ENCODE measurements around the gene PTPRF. TPM values are rescaled to one million over a fixed set of nuclear protein-coding genes. Genes with fewer than 3 reads are reported as not detected.
"Not testable (repeated sequence)": the region's sequence is repeated elsewhere in the genome, so short reads cannot be mapped to it uniquely, and the experiment has no call there.

PTPRF gene
- total RNA-seq, 2 donors from 2014 or later: 37.4 to 63.1 TPM

DNA sequence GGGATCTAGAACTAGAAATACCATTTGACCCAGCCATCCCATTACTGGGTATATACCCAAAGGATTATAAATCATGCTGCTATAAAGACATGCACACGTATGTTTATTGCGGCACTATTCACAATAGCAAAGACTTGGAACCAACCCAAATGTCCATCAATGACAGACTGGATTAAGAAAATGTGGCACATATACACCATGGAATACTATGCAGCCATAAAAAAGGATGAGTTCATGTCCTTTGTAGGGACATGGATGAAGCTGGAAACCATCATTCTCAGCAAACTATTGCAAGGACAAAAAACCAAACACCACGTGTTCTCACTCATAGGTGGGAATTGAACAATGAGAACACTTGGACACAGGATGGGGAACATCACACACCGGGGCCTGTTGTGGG is 107.7 kb downstream of the PTPRF start:
- intact Hi-C loops (cut with DNase I); ATAC-seq; DNase-seq: not testable (repeated sequence)

DNA sequence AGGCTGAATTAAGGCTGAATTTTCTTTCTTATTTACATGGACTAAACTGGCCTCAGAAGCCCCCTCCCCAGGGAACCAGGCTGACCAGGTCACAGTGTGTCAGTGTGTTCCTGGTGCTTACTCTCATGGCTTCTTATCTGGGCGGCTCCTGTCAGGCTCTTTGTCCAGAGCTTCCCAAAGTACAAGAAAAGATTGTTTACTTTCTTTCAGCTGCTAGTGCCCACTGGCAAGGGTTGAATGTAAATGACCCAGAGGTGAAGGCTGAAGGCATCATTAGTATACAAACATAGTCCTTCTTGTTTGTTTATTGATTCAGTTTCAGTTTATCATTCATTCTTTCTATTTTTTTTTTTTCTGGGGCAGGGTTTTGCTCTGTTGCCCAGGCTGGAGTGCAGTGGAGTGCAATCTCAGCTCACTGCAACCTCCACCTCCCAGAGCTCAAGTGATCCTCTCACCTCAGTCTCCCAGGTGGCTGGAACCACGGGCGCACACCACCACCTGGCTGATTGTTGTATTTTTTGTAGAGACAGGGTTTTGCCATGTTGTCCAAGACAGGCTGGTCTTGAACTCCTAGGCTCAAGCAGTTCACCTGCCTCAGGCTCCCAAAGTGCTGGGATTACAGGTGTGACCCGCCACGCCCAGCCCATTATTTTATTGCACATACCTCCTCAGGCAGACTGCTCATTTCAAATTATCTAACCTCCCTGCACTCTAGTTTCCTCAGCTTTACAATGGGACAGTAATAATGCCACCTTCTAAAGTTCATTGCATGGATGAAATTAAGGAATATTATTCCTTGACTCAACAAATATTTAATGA is 109.5 kb downstream of the PTPRF start:
- no peak for ATAC-seq
- intact Hi-C loops (cut with DNase I): loop anchor here in 1 of 2 donors (10.0 kb wide), 1 partner anchor 115 kb away; no protein-coding TSS in a partner anchor
- no peak for DNase-seq

GRCh38 chr1:43644558-43644957 is 113.9 kb downstream of the PTPRF start:
- DNase-seq (no peak), ATAC-seq (no peak)
- intact Hi-C loops (cut with DNase I): loop anchor here in 1 of 2 donors (10.0 kb wide), 1 partner anchor 120 kb away; no protein-coding TSS in a partner anchor

- intact Hi-C loops (cut with DNase I): loop anchor here in 1 of 2 donors (10.0 kb wide), 1 partner anchor 121 kb away; no protein-coding TSS in a partner anchor
- no peak for ATAC-seq
- no peak for DNase-seq
Observed at GRCh38 chr1:43645461-43645860, 114.8 kb downstream of the PTPRF start.

GRCh38 chr1:43647331-43647730 is 116.6 kb downstream of the PTPRF start:
- not testable (repeated sequence) for DNase-seq, ATAC-seq
- intact Hi-C loops (cut with DNase I): loop anchor here in 1 of 2 donors (10.0 kb wide), 1 partner anchor 123 kb away; no protein-coding TSS in a partner anchor

DNA sequence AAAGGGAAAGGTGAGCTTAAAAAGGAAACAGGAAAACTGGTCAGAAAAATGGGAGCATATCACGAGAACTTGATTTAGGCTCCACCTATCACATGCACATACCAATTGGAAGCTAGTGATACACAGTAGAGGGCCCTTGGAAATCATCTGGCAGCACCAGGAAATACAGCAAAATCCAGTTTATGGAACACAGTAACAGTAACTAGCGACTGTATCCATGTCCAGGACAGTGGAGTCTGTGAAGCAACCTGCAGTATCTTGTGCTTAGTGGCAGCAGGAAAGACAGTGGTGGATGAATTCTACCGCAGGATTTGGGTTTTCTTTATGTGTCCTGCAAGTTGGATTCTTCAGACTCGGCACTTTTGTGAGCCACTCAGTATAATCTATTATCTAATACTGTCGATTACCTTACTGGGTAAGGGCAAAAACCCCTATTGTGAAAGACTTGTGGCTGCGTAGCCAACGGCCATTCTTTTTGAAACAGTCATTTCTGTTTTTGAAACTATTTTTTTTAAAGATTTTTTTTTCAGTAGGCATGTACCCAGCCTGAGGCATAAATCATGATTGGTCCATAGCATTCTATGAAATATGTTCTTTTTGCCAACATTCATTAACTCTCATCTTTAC is 117.7 kb downstream of the PTPRF start:
- intact Hi-C loops (cut with DNase I): loop anchor here in 1 of 2 donors (10.0 kb wide), 1 partner anchor 124 kb away; no protein-coding TSS in a partner anchor
- no peak for ATAC-seq
- DNase-seq: no peak

- DNase-seq (no peak), ATAC-seq (no peak)
- intact Hi-C loops (cut with DNase I): loop anchor here in 1 of 2 donors (10.0 kb wide), 1 partner anchor 124 kb away; no protein-coding TSS in a partner anchor
Observed at GRCh38 chr1:43648876-43649477, 118.3 kb downstream of the PTPRF start.

DNA sequence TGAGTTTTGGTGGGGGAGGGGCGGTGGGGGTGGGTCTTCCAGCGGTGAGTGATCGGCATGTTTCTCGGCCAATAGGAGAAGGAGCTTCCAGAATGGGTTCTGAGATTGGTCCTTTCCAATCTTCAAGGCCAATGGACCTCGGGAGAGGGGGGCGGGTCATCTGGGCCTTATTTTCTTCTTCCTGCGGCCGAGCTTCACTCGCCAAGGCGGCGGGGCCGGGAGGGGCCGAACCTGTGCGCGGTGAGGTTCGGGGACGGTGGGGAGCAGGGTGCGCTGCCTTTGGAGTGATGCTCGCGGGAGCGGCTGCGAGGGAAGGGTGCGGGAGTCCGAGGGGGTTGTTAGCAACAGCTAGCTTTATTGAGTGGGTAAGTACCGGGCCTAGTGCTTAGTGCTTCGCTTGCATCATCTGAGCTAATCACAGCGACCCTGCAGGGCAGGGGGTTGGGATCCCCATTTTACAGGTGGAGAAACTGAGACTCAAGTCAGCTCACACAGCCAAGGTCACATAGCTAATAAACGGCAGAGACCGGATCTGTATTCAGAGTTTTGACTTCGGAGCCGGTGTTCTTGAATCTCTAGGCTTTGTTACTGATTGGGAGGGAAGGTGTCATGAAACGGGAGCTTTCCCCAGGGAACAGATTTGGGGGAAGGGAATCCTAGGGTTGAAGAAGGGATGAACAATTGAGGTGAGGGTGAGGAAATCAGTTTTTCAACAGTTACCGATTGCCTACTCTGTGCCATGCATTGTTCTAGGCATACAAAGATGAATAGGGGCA is 119.8 kb downstream of the PTPRF start:
- intact Hi-C loops (cut with DNase I): loop anchor here in 1 of 2 donors (2.0 to 5.0 kb wide), 2 partner anchors 57 to 120 kb away; partner anchors contain the start of genes PTPRF and ST3GAL3
- DNase-seq (peak; percentile 95), ATAC-seq (peak; percentile 91 to 94)

GRCh38 chr1:43651188-43651587 is 120.5 kb downstream of the PTPRF start:
- intact Hi-C loops (cut with DNase I): loop anchor here in 1 of 2 donors (2.0 to 5.0 kb wide), 2 partner anchors 56 to 120 kb away; partner anchors contain the start of genes PTPRF and ST3GAL3
- no peak for ATAC-seq
- DNase-seq: no peak

DNA sequence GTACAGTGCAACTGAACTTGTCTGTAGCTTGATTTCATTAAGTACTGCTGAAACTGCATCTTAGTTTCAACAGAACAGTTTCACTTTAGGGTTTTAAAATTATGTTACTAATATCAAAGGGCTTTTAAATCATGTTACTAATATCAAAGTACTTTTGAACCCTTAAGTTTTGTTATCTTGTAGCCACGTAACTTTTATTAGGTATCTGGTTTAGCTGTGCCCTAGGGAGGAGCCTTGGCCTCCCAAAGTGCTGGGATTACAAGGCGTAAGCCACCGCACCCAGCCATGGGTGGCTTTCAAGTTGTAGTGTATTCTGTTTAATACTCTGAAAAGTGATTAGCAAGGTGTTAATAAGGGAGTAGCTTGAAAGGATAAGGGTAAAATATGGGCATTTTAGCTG is 121.2 kb downstream of the PTPRF start:
- intact Hi-C loops (cut with DNase I): loop anchor here in 1 of 2 donors (2.0 to 5.0 kb wide), 2 partner anchors 55 to 121 kb away; partner anchors contain the start of genes PTPRF and ST3GAL3
- DNase-seq (no peak), ATAC-seq (no peak)

DNA sequence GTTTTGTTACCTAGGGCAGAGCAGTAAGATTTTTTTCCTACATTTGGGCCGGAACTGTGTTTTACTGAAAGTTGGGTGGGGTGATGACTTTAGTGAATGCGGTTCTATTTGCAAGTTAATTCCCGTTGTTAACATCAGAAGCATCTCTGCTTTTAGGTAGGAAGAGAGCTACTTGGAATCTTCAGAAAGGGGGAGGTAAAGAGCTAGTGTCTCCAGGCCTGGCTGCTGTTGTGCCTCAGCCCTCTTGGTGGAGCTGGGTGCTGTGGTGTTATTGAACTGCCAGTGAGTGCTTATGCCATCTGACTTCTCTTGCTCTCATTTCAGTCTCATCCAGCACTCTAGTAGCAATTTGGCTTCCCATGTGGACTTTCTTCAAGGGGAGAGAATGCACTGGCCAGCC is 122.7 kb downstream of the PTPRF start:
- DNase-seq (no peak), ATAC-seq (no peak)
- intact Hi-C loops (cut with DNase I): loop anchor here in 1 of 2 donors (5.0 kb wide), 1 partner anchor 54 kb away; the partner anchor contains the start of gene ST3GAL3

DNA sequence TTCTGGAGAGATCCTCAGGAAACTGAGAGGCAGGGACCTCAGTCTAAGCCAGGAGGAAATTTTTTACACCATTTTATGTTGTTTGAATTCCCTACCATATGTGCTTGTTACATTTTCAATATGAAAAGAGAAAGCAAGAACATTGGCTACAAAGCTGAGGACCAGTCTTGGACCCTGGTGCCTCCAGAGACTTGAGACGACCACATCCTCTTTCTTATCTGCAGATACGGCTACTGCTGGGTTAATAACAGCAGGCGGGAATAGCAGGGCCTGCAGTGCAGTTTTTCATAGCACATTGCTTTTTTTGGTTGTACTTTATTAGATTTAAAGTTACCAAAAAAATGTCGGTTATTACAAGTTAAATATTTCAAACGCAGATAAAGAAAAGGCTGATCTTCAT is 123.2 kb downstream of the PTPRF start:
- DNase-seq (no peak), ATAC-seq (no peak)
- intact Hi-C loops (cut with DNase I): loop anchor here in 1 of 2 donors (5.0 kb wide), 1 partner anchor 53 kb away; the partner anchor contains the start of gene ST3GAL3

DNA sequence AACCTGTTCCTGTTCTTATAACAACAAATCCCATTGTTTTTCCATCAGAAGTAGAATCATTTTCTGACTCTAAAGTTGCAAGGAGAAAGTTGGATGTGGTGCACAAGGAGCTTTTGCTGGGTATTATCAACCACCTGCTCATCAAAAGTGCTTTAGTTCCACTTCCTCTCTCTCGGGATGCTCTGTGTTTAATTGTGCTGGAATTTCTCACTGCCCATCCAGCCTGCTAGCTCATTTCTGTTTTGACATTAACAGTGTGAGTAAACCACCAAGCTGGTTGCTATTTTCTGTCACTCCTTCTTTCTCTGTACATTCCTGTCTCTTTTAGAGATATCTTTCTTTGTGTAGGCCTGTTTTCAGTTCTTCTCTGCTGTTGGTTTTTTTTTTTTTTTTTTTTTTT is 125.3 kb downstream of the PTPRF start:
- DNase-seq (no peak), ATAC-seq (no peak)
- intact Hi-C loops (cut with DNase I): no loop called here

- intact Hi-C loops (cut with DNase I): no loop called here
Observed at GRCh38 chr1:43659212-43660166, 128.8 kb downstream of the PTPRF start.

DNA sequence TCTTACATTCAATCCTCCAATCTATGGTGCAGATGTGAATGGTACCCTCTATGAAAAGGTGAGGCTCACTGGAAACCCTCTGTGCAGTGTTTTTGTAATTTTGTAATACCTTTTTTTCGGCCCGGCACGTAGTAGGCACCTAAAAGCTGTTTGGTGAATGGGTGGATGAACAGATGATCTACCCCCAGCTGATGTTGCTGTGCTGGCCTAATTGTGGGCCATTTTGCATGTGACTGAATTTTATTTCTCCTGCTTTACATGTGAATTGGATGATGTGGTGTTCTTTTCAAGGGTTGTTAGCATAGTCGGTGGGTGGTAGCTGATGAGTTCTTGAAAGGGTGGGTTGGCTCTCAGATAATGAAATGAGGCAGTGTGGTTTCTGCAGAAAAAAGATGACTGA is 129.7 kb downstream of the PTPRF start:
- DNase-seq (no peak), ATAC-seq (no peak)
- intact Hi-C loops (cut with DNase I): no loop called here

More at GRCh38 chr1:43659212-43660166, 128.8 kb downstream of the PTPRF start:
- DNase-seq (no peak), ATAC-seq (no peak)

GRCh38 chr1:43664369-43664768 is 133.7 kb downstream of the PTPRF start:
- DNase-seq (no peak), ATAC-seq (no peak)
- intact Hi-C loops (cut with DNase I): no loop called here

DNA sequence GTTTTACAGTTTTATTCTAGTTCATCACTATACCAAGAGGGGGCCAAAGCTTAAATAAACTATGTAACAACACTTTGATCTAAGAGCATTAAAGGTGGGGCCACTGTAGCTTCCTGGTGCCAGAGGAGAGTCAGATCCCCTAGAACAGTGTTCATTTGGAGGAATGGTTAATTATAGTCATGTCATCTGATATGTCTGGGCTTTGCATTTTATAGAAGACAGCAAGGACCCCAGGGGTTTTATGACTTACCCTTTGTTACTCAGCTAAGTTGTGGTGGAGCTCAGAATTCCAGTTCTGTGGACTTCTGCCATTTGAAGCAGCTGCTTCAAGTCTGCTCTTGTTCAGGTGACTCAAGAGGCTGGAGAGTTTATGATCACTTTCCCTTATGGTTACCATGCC is 135.9 kb downstream of the PTPRF start:
- intact Hi-C loops (cut with DNase I): no loop called here
- ATAC-seq (no peak), DNase-seq (no peak)
